Measurements from ENCODE around the gene PIK3C3.
"Not testable (repeated sequence)": the region's sequence is repeated elsewhere in the genome, so short reads cannot be mapped to it uniquely, and the experiment has no call there.

The PIK3C3 gene

DNA sequence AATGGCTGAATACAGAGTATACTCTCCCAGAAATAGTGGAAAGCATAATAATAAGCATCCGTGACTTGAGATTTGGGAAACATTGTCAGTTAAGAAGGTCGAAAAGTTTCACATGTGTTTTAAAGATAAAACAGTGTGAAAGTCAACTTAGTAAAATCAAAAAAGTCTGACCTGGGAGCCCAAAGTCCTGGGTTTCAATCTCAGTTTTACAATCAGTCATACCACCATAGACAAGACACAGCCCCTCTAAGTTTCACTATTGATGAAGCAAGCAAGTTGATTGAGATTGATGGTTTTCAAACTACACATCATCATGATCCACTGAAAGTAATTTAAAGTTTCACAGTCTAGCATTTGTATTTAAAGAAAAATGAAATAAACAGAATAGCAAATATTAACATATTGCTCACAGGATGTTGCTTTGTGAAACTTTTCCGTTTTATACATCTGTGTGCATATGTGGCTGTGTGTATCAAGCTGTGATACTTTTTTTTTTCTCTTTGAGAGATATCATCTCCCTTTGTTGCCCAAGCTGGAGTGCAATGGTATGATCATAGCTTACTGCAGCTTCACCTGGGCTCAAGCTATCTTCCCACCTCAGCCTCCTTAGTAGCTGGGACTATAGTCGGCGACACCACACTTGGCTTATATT, 71.1 kb downstream of the PIK3C3 start:
- DNase-seq = no peak

DNA sequence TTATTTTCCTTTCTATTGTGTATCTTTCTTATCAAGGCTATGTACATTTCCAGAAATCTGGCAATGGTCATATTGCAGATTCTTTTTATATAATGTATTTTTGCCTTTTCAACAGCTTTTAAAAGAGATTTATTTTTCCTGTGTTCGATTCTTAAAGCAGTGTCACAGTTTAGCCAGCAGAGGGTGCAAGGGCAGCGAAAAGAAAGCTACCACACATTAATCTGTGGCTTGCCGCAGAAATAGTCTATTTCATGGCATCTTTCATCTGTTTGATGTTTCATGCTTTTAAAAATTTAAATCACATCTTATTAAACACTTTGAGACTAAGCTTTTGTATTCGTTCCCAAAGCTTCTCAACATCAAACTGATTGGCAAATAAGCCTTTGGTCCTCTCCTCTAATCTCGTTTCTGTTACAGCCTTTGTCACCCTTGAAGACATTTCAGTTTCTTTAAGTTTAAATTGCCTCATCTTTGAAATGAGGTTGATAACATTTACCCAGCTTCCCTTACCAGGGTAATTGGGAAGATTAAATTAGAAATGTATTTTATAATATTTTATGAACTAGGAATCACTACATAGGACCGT, 73.3 kb downstream of the PIK3C3 start:
- DNase-seq = peak; percentile 34

DNA sequence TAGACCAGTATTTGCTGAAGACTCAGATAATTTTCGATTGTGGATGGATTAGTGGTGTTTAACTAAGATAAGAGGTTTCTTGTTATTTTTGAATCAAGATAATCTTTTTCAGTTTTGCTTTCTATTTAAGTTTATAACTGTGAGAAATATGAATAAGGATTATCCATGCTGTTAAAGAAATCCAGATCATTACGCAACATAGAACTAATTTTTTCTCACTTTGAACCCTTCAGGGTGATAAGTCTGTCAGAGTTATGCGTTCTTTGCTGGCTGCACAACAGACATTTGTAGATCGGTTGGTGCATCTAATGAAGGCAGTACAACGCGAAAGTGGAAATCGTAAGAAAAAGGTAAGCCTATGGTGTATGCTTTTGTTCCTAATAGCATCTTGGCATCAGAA, 74.1 kb downstream of the PIK3C3 start:
- DNase-seq = no peak

DNA sequence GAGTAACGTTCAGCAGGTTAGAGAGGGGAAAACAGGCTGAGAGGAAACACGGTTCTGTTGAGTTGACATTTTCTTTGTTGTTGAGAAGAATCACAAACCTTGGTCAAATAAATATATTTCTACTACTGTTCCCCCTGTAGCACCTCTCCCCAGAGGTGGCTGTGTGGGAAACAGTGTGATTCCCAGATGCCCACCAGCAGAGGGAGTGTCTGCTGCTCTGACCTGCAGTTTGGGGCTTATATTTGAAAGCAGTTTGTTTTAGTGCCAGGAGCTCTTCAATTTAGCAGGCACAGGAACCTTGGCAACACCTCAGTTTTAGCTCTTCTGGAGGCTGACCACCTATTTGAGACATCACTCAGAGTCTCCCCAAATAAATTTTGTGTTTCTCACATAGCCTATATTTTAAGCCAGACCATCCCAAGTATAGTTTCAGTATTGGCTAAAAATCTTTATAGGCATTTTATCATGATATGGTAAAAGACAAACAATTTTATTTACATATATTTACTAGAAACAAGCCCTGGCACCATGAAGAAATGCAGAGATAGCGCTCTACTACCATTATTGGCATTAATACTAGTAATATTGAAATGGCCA, 75.7 kb downstream of the PIK3C3 start:
- DNase-seq = peak; percentile 29

DNA sequence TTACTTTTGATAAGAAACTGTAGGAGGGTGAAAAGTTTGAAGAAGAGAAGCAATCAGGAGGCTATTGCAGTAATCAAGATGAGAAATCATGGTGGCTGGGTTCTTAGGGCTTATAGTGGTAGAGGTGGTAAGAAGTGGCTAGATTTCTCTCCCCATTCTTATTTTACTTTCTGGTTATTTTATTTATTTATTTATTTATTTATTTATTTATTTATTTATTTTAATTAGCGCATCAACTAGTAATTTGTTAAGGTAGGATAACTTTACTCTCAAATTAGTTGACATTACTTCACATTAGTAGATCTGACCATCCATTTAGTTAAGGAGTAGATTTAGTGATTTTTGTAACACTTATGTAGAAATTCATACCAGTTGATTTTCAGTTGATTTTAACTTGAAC, 77.4 kb downstream of the PIK3C3 start:
- DNase-seq = no peak

DNA sequence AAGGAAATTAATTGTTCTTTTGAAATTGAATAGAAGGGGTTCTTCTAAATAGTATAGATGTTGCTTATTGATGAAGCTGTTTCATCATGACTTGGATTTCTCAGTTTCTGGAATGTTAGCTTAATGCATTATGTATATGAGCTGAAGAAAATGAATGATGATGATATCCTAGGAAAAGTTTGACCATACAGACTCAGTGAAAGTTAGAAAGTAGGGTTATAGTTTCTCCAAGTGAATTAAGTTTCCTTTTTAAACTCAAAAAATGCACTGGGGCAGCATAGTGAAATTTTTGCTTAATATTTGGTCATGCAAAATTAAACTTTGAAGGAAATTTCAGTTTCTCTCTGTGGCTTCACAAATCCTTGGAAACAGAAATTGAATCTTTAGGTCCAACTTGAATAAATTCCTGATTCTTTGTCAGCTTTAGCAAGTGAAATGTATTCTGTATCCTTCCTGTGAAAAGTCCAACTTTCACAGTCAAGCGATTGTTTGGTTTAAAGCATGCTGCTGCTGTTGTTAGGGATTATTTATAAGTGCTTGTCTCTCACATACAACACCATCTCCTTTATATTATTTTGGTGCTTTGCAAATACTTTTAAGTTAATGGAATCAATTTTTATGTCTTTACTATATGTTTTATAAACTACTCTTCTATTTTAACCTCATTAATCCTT, 78.2 kb downstream of the PIK3C3 start:
- DNase-seq = no peak

DNA sequence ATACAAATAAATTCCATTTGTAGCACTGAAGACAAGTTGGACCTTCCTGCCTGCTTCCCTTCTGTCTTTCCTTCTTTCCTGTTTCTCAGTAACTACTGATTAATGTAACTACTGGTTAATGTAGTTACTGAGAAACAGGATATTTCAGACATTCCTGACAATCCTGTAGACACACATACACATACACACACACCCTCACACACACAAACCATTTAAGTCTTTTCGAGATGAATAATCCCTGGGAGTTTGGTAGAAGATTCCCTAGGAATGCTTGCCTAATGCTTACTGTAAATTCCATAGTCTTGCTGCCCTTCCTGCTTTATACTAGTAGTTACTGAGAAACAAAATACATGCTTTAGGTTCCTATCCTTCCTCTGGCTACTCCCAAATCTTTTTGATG, 83.9 kb downstream of the PIK3C3 start:
- DNase-seq = peak; percentile 89

DNA sequence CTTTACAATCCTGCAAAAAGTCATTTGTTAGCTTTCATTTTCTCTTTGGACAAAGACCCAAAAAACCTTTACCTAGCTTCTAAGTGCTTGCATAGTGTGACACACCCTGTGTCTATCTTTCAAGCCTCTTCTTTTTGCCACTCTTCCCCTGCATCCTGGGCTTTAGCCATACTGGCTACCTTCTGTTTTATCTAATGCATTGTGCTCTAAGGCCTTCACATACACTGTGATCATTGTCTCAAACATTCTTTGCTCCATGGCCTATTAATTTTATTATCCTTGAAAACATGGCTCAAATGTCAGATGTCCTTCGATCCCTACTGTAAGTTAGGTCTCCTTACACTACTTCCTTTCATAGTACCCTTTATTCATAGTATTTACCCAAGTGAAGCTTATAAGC, 84.4 kb downstream of the PIK3C3 start:
- no peak for DNase-seq

DNA sequence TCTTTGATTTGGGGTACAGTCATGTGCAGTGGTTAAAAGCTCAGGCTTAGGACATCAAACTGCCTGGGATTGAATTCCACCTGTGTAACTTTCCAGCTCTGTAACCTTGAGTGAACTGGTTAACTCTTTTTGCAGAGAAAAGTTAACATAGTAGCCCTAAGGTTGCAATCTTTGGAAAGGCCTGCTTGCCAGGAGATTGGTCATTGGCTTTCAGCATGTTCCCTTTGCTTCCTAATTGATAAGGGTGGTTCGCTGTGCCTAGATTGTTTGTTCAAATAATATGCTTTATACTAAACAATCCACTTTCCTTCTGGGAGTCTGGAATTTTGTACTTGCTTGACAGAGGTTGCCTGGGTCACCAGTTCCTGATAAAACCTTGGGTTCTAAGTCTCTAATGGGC, 86.8 kb downstream of the PIK3C3 start:
- DNase-seq = no peak

DNA sequence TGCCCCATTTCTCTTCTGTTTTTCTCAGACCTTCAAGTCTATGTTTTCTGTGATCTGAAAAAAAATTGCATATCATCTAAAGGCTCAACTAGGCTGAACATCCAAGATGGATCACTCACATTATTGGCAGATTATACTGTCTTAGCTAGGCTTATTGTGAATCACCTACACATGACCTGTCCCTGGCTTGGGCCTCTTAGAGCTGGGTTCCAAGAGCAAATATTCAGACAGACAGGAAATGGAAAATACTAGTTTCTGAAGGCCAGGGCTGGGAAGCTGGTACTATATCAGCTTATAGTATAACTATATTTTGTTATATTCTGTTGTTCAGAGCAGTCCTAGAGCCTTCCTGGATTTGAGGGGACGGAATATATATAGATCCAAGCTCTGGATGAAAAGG, 90.3 kb downstream of the PIK3C3 start:
- DNase-seq = peak; percentile 14

DNA sequence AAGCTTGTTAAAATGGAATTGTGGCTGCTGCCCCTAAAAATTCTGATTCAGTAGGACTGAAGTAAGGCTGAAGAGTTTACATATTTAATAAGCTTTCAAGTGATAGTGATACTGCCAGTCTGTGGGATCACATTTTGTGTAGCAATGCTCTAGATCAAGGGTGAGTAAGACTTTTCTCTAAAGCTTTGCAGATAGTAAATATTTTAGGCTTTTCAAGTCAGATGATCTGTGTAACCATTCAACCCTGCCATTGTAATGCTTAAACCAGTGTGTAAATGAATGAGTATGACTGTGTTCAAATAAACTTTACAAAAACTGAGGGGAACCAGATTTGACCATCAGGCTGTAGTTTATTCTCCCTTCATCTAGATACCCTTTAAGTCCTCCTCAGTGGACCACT, 92.7 kb downstream of the PIK3C3 start:
- DNase-seq = peak; percentile 30

DNA sequence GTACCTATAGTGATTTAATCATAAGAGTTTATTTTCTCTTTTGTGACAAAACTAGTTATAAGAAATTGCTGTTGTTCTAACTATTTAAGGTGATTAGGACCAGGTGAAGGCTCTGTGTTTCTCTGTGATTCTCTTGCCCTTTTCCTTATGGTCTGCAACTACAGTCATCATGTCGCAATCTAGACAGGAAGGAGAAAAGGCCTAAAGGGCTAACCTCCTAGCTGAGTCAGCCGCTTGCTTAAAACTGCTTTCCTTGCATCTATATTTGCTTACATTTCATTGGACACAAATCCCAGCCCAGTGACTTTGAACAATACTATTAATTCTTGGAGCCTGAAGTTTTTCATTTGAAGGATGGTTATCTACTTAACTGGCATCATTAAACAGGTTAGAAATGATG, 93.1 kb downstream of the PIK3C3 start:
- DNase-seq = peak; percentile 89

DNA sequence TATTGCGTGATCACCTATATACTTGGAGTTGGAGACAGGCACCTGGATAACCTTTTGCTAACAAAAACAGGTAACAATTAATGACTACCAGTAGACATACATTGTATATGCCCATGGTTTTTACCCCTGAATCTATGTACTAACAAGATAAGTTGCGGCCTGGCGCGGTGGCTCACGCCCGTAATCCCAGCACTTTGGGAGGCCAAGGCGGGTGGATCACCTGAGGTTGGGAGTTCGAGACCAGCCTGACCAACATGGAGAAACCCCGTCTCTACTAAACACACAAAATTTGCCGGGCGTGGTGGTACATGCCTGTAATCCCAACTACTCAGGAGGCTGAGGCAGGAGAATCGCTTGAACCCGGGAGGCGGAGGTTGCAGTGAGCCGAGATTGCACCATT, 94.5 kb downstream of the PIK3C3 start:
- not testable (repeated sequence) for DNase-seq

DNA sequence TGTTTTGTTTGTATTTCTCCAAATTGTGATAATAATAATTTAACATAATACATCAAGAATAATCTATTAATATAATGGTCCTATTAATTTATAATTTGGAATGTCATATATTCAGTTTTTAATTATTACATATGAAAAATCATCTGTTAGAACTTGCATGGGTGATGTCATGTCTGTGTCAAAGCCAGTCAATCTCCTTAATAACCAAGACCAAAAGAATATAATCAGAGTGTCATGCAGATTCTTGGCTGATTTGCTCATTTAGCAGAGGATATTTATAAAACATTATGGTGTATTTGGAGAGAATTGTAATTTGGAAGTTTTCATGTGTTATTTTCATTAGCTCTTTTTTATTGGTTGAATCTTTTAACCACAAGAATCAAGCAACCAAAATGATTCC, 96.4 kb downstream of the PIK3C3 start:
- DNase-seq = no peak

DNA sequence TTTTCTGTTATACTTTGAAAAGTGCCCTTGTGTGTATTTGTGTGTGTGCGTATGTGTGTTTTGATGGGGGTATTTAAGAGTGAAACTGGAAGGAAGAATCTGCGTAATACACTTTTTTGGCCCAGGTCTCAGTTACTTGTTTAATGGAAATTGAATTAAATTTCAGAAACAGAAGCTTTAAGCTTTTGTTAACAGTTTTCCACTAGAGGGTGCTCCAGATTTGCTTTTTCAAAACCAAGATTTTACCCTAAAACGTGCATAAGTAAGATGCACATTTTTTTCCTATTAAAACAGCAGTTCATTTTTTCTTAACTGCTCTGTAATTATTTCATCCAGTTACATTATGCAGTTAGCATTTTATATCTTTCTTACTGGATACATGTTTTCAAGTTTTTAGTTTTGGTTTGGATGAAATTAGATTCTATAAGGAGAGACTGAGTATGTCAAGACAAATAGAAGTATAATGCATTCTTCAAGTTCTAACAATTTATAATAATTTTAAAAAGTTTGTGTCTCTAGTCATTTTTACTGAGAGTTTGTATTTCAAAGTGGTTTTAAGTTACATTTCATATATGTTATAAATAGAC, 97.2 kb downstream of the PIK3C3 start:
- DNase-seq = peak; percentile 17

DNA sequence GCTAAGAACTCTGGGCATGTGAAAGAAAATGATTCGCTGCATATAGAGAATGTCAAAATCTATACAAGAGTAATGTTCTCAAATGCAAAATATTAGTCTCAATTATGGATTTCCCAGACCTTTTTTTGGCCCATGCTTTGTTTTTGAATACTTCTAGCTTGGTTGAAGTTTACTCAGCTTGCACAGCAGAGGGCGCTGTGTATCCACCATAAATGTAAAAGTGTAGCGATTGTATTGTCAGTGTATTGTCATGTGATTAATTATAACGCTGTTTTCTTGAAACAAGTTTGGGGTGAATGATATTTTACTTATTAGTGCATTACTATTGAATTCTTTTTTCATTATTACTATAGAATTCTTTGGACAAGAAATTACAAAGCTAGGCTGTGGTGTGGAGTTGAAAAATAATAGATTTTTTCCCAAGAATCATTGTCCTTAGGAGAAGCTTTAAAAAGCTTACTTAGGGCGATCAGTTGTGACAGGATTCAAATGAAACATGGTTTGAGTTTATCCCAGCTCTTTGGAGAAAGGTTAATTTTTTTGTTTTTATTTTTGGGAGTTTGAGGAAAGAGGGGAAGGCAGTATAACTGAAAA, 98.3 kb downstream of the PIK3C3 start:
- peak; percentile 54 for DNase-seq

DNA sequence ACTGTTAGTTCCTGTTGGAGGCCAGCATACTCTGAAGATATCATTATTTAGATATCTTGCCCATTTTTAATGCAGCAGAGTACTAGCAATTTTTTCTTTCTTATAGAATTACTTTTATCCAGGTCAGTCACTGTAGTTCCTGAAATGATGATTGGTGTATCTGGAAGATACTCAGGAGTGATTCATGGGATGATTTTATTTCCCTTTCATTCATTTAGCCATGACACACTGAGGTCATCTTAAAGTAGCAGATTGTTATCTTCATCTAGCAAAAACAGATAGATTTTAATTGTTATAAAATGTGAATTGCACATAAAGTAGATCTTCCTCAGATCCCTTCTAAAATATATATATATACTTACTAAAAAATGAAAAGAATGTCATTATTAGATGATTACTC, 109.1 kb downstream of the PIK3C3 start:
- peak; percentile 31 for DNase-seq

DNA sequence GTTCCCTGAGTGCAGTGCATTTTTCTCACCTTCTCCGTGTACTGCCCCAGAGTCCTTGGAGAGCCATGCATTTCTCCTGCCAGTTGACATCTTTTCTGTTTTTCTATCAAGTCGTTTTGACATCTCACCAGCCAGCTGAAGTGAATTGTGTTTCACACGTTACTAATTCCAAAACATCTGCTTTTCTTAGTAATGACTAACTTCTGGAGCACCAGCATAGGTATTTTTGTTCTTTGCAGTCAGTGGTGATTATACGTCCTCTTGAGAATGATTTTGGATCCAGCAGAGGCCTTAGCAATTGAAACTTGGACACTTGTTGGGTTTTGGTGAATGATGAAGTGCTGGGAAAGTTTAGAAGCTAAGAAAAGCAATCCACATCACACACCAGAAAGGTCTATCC, 112.5 kb downstream of the PIK3C3 start:
- DNase-seq = no peak

DNA sequence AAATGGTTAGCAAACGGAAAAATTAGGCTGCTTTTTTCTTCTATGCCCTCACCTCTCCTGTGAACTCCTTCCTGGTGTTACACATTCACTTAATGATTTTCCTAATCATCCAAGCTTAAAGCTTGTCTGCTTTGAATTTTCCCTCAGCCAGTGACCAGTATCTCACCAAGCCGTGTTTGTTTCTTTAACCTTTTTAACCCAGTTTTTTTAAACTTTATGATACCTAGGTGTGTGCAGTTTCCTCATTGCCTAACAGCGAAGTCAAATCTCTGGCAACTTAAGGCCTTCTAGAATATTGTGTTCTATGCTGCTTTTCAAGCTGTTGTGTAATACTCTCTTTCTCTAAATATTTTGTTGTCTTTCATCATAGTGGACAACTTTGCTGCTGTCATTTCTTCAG, 113.0 kb downstream of the PIK3C3 start:
- no peak for DNase-seq

DNA sequence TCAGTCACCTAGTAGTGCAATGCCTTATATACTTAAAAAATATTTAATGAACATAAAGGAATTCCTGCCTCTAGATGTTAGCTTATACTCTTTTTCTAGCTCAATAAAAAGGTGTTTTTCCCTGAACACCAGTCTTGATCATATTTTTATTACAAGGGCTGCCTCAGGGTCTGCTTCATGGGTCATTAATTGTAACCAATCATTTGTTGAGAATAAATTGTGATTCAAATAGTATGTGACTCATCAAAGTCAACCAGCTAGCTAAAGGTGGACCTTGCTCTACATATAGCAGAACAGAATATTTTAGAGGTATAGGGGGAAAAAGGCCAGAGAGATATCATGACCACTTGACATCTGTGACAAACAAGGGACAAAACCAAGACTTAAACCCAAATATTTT, 114.0 kb downstream of the PIK3C3 start:
- no peak for DNase-seq

DNA sequence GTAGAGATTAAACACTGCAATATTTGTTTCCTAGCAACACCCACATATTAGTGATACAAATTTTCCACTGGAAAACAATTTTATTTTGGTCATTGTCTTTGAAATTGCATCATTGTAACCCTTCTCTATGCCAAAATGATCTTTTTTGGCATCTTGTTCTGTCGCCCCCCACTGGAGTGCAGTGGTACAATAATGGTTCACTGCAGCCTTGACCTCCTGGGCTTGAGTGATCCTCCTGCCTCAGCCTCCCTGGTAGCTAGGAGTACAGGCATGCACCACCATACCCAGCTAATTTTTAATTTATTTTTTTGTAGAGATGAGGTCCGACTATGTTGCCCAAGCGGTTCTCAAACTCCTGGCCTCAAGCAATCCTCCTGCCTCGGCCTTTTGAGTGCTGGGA, 117.4 kb downstream of the PIK3C3 start:
- no peak for DNase-seq

DNA sequence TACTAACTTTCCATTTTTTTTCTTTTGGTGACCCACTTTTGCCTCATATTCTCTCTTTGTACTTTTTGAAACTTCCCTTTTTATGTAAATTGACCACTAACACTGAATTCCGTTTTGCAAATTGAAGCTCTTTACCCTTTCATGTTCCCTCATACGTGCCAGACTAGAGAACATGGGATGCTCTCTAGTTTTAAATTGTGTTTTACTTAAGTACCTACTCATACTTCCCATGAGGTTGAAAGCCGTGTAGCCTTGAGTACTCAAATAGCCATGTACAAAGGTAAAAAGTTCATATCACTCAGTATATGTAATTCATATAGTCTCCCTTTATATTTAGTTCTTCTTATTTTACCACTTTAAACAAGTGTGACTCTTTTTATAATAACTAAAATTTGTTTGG, 119.7 kb downstream of the PIK3C3 start:
- DNase-seq = no peak

DNA sequence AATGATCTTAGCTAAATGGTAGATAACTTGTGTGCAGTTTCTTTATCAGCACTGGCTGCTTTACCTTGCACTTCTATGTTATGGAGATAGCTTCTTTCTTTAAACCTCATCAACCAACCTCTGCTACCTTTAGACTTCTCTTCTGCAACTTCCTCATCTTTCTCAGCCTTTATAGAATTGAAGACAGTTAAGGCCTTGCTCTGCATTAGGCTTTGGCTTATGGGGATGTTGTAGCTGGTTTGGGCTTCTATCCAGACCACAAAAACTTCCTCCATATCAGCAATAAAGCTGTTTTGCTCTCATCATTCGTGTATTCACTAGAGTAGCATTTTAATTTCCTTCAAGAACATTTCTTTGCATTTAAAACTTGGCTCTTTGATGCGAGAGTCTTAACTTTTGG, 123.7 kb downstream of the PIK3C3 start:
- peak; percentile 10 for DNase-seq
